Suppressor macrophage treated with lipopolysaccharide for 1 hour (primary cell): ENCODE data around the gene MB21D2.
"Not testable (repeated sequence)": the region's sequence is repeated elsewhere in the genome, so short reads cannot be mapped to it uniquely, and the experiment has no call there.

ENCODE experiments used
- DNase-seq, 3 donors: peaks; one replicate each; pipeline ENCODE4 v3.0.0-alpha.2; 2020 to 2022

The MB21D2 gene, protein sequence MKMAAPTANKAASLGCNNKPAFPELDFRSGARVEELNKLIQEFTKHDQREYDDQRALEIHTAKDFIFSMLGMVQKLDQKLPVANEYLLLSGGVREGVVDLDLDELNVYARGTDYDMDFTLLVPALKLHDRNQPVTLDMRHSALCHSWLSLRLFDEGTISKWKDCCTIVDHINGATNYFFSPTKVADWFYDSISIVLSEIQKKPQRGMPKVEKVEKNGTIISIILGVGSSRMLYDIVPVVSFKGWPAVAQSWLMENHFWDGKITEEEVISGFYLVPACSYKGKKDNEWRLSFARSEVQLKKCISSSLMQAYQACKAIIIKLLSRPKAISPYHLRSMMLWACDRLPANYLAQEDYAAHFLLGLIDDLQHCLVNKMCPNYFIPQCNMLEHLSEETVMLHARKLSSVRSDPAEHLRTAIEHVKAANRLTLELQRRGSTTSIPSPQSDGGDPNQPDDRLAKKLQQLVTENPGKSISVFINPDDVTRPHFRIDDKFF

DNA sequence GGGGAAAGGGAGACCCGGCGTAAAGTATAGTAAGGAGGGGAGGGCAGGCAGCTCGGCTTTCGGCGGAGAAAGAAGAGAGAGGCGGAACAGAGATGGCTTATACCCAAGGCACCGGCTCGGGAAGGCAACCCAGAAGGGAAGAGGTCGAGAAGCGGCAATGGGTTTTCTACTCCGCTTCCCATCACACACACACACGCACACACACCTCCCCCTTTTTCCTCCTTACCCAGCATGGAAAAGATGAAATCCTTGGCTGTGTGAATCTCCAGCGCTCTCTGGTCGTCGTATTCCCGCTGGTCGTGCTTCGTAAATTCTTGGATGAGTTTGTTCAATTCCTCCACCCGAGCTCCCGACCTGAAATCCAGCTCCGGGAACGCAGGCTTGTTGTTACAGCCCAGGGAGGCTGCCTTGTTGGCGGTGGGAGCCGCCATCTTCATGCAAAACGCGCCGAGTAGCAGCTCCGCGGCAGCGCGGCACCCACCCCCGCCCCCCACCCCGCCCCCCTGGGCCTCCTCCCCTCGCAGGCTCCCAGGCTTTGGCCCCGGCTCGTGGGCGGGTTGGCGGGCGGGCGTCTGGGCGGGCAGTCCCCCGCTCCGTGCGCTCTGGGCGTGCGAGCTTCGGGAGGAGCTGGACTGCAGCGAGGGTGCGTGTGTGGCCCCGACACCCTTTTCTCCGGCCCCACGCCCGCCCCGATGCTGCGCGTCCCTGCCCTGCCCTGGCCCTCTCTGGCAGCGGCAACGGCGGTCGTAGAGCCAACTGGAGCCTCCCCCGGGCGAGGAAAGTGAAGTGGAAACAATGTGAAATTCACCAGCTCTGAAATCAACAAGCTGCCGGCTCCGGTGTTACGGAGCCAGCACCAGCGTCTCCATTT, at the start of gene MB21D2:
TSS of gene MB21D2 (minus strand) at position 453 of the 871 bp plus-strand sequence. CDS start at position 437, 16 bp downstream.
- peak; percentile 84 to 94 (median 87) for DNase-seq

- not testable (repeated sequence) for DNase-seq
Measured at GRCh38 chr3:192964959-192965719, 47.5 kb upstream of the MB21D2 start.

GRCh38 chr3:192959773-192960172, 42.1 kb upstream of the MB21D2 start:
- DNase-seq = peak; percentile 21 to 38 (median 37)

DNA sequence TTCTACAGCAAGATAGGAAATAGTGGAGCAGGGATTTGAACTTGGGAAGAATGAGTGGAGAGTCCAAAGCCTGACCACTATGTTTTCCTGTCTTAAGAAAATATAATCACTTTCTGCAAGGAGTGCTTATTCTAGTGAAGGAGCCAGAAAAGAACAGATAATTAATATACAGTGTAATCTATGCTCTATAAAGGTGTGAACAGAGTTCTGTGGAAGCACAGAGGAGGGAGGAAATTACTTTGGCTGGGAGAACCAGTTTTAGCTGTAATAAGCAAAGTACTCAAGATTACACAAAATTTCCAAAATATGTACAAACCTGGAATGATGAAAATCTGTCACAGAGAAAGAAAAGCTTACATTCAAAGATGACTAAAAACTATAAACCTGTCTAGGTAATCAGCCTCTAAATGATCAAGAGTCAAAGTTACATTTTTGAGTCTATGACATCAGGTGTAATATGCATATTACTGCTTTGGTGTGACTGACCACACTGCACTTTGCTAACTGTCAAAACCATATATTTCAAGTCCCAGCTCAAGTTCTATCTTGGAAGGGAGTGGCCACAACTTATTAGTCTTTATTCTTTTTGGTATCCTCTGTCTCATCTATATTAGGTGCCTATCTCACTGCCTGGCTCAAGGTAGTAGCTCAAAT, 40.7 kb upstream of the MB21D2 start:
- peak in 2 of 3 donors; percentile 34 to 44 for DNase-seq

- DNase-seq = peak; percentile 87 to 97 (median 93)
Measured at GRCh38 chr3:192957441-192958021, 39.9 kb upstream of the MB21D2 start.

DNA sequence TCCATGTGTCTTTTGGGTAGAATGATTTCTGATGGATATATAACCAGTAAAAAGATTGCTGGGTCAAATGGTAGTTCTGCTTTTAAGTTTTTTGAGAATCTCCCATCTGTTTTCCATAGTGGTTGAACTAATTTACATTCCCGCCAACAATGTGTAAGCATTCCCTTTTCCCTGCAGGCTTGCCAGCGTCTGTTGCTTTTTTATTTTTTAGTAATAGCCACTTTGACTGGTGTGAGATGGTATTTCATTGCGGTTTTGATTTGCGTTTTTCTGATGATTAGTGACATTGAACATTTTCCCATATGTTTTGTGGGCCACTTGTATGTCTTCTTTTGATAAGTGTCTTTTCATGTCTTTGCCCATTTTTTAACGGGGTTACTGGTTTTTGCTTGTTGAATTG, 36.3 kb upstream of the MB21D2 start:
- DNase-seq = no peak

- DNase-seq = no peak
Measured at GRCh38 chr3:192947421-192947820, 29.8 kb upstream of the MB21D2 start.

DNA sequence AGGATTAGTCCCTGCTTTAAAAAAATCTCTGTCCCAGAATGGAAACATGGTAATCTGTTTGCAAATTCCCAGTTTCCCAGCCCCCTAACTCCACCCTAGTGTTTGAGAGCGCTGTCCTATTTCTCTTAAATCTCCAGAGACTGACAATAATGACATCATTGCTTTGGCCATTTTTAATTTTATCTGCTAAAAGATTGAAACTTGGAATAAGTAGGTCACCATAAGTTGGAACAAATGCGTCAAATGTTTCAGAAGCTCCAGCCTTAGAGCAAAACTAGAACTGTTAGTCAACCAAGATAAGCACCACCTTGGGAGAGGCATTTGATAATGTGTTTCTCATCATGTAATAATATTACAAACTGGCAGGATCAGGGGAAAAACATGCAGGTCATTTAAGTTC, 25.7 kb upstream of the MB21D2 start:
- no peak for DNase-seq

- no peak for DNase-seq
Measured at GRCh38 chr3:192942625-192943024, 25.0 kb upstream of the MB21D2 start.

- peak in 1 of 3 donors; percentile 19 for DNase-seq
Measured at GRCh38 chr3:192940129-192940528, 22.5 kb upstream of the MB21D2 start.

DNA sequence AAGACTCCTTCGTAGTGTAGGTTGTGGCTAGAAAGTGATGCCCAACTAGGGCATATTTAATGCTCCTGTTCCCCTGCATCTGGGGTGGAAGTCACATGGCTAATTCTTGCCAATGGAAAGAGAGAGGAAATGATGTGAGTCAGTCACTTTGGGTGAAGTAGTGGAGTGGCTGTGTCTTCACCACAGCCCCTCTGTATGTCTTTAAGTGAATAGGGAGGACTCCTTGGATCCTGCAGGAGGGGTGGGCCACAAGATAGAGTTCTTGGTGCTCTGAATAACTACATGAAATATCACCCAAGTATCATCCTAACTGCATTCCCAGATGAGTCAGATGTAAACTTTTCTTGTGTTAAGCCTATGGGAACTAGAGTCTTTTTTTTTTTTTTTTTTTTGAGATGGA, 17.8 kb upstream of the MB21D2 start:
- peak in 1 of 3 donors; percentile 19 for DNase-seq

- peak; percentile 51 to 74 (median 65) for DNase-seq
Measured at GRCh38 chr3:192933779-192934460, 16.3 kb upstream of the MB21D2 start.

- no peak for DNase-seq
Measured at GRCh38 chr3:192933259-192933658, 15.6 kb upstream of the MB21D2 start.

DNA sequence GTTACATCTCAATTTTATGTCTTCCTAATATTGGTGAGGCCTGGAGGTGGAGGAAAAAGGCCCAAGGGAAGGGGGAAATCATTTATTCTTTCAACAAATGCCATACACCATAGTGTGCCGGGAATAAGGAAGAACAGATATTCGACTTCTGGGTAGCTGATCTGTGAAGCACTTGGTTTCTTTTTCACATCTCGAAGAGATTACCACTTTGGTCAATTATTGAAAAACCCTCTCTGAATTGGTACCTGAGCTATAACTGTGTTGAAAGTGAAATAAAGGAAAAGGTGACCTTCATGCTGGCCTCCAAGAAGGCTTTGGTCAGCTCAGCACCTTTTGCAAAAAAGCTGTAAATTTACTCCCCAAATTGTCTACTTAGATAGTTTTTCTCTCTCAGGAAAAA, 14.2 kb upstream of the MB21D2 start:
- no peak for DNase-seq

DNA sequence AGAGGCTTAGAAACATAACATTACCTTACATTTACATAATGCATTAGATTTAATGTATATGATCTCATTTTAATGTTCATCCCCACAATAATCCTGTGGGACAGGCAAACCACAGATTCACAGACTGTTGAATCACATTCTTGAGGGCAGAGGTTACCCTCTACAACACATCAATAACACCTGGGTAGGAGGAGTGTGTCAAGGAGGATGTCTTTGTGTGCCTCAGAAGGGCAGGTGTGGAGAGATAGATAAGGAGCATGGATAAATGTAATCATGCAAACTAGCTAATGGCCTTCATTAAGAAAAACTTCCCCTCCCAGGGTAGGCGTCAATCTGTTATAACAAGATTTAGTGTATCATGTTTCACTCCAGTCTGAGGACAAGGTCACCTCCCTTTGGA, 12.9 kb upstream of the MB21D2 start:
- DNase-seq = no peak

DNA sequence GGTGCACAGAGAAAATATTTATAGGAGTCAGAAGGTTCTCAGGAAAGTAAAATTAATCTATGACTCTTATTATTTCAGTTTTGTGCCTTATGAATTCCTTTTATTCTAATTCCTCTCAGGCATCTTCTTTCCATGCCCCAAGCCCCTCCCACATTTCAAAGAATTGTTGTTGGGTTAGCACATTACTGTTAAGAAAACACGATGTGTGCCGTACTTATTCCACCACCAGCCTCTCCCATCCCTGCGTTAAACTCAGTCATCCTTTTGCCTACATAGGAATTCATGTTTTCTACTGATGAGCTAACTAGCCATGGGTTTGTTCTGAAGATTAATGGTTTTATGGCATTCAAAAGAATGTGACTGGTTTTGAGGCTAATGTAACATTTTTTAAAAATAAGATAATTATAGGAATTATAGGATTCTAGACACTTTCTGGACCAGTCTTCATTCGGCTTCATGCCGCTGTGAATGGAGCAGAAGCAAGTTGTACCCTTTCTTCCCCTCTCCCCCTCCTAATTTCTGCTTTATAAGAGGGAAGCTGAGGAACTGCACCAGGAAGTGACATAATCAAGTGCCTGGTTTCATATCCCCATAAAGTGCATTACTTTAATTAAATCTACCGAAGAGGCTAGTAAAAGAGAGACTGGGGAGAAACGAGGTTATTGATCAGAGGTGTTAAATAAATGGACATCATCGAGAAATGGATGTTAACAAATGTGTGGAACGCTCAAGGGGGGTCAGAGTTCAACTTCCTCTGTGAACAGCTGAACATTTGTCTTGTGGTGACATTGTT, 12.3 kb upstream of the MB21D2 start:
- DNase-seq = peak; percentile 57 to 78 (median 76)

DNA sequence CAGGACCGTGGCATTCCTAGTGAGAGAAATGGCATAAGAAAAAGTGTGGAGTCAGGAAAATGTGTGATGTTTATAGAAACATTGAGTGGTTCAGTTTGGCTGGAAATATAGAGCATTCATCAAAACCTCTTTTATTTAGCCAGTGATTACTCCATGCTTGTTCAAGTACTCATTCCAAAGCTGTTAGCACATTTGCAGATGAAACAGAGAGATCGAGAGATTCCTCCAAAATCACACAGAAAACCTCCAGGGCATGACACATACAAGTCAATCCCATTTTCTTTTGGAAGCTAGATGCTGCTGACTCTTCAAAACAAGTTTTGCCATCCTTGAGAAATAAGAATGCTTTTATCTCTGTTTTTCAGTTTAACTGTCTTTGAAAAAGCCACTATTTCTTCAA, 11.5 kb upstream of the MB21D2 start:
- DNase-seq = no peak

- DNase-seq = no peak
Measured at GRCh38 chr3:192928720-192929119, 11.1 kb upstream of the MB21D2 start.

DNA sequence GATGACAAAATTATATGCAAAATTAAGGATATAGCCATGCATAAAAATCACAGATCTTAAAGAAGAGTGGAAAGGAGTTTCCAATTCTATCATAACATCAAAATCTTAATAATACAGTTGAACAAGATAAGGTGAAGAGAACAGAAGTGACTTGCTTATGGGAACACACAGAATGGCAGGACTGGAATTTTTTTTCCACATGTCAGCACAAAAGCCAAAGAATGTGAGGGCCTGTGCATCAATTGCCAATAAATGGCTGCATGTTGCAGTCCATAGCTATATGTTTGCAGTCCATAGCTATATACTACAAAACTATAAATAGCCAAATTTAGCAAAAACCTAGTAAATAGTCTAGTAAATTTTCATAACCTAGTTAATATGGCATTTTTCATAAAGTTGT, 10.4 kb upstream of the MB21D2 start:
- DNase-seq = no peak

GRCh38 chr3:192927016-192927415, 9.4 kb upstream of the MB21D2 start:
- no peak for DNase-seq
